Measurements from ENCODE around the gene MSI2.
A peak's percentile ranks its signal among the peaks of the same experiment; 100 is the strongest.

The MSI2 gene

GRCh38 chr17:57312242-57312641, 55.9 kb downstream of the MSI2 start:
- Histone ChIP-seq H3K4me1 (ENCODE audit: insufficient read depth, low read length, severe bottlenecking) (peaks cover 76% of the 10 kb centered on the region), H3K9ac (ENCODE audit: low read length) (peak overlapping the region; percentile 42; the same call in 1 of the 2 replicates), H3F3A (ENCODE audit: insufficient read depth, low read length) (no peaks in the 10 kb centered on the region), H3K27me3 (ENCODE audit: insufficient read depth, low read length) (no peaks in the 10 kb centered on the region), H3K27ac (ENCODE audit: low read depth, low read length, poor library complexity, severe bottlenecking) (peak overlapping the region; percentile 88), H3K4me3 (ENCODE audit: low read depth, low read length, poor library complexity, severe bottlenecking) (no peak overlapping the region), H3K4me2 (ENCODE audit: low read length) (peak overlapping the region; percentile 25), H3K79me2 (ENCODE audit: insufficient read depth, low read length) (peaks cover 67% of the 10 kb centered on the region), H3K9me2 (ENCODE audit: low read depth, low read length) (no peaks in the 10 kb centered on the region), H3K36me3 (ENCODE audit: insufficient read depth, low read length) (peaks cover 77% of the 10 kb centered on the region; the same call in 1 of the 2 replicates), H3K9me3 (ENCODE audit: low read length) (no peaks in the 10 kb centered on the region), H2AFZ (ENCODE audit: low read length) (no peak overlapping the region), H4K20me1 (ENCODE audit: insufficient read depth, low read length) (no peaks in the 10 kb centered on the region)
- TF ChIP-seq CTCF (IDR thresholded peaks at IDR 0.05; ENCODE audit: low read length) (no peak), EZH2 (IDR thresholded peaks at IDR 0.05; ENCODE audit: borderline replicate concordance, low read length) (no peak)

- peaks cover 69% of the 10 kb centered on the region for H3K4me1 ChIP-seq (ENCODE audit: insufficient read depth, low read length, severe bottlenecking)
- no peaks in the 10 kb centered on the region for H3K9me2 ChIP-seq (ENCODE audit: low read depth, low read length)
- no peak overlapping the region for H3K4me3 ChIP-seq (ENCODE audit: low read depth, low read length, poor library complexity, severe bottlenecking)
- H3K9me3 ChIP-seq (ENCODE audit: low read length) = no peaks in the 10 kb centered on the region
- peaks cover 68% of the 10 kb centered on the region for H3K79me2 ChIP-seq (ENCODE audit: insufficient read depth, low read length)
- peaks cover 73% of the 10 kb centered on the region; the same call in 1 of the 2 replicates for H3K36me3 ChIP-seq (ENCODE audit: insufficient read depth, low read length)
- no peaks in the 10 kb centered on the region for H4K20me1 ChIP-seq (ENCODE audit: insufficient read depth, low read length)
- peak overlapping the region; percentile 88 for H3K27ac ChIP-seq (ENCODE audit: low read depth, low read length, poor library complexity, severe bottlenecking)
- no peak overlapping the region for H2AFZ ChIP-seq (ENCODE audit: low read length)
- H3K4me2 ChIP-seq (ENCODE audit: low read length) = peak overlapping the region; percentile 43
- H3F3A ChIP-seq (ENCODE audit: insufficient read depth, low read length) = no peaks in the 10 kb centered on the region
- TF ChIP-seq EZH2 (IDR thresholded peaks at IDR 0.05; ENCODE audit: borderline replicate concordance, low read length) (no peak), CTCF (IDR thresholded peaks at IDR 0.05; ENCODE audit: low read length) (no peak)
- no peaks in the 10 kb centered on the region for H3K27me3 ChIP-seq (ENCODE audit: insufficient read depth, low read length)
- peak overlapping the region; percentile 42; the same call in 1 of the 2 replicates for H3K9ac ChIP-seq (ENCODE audit: low read length)
Measured at GRCh38 chr17:57313097-57313835, 56.9 kb downstream of the MSI2 start.

- Histone ChIP-seq H3K9me3 (ENCODE audit: low read length) (no peaks in the 10 kb centered on the region), H3F3A (ENCODE audit: insufficient read depth, low read length) (no peaks in the 10 kb centered on the region), H3K4me3 (ENCODE audit: low read depth, low read length, poor library complexity, severe bottlenecking) (no peak overlapping the region), H3K79me2 (ENCODE audit: insufficient read depth, low read length) (peaks cover 74% of the 10 kb centered on the region), H3K9me2 (ENCODE audit: low read depth, low read length) (no peaks in the 10 kb centered on the region), H4K20me1 (ENCODE audit: insufficient read depth, low read length) (no peaks in the 10 kb centered on the region), H3K4me1 (ENCODE audit: insufficient read depth, low read length, severe bottlenecking) (peaks cover 54% of the 10 kb centered on the region), H3K36me3 (ENCODE audit: insufficient read depth, low read length) (peaks cover 73% of the 10 kb centered on the region), H2AFZ (ENCODE audit: low read length) (no peak overlapping the region), H3K4me2 (ENCODE audit: low read length) (no peak overlapping the region), H3K27me3 (ENCODE audit: insufficient read depth, low read length) (no peaks in the 10 kb centered on the region), H3K27ac (ENCODE audit: low read depth, low read length, poor library complexity, severe bottlenecking) (peak overlapping the region; percentile 36), H3K9ac (ENCODE audit: low read length) (no peak overlapping the region; the same call in 1 of the 2 replicates)
- TF ChIP-seq EZH2 (IDR thresholded peaks at IDR 0.05; ENCODE audit: borderline replicate concordance, low read length) = no peak
- no peak for TF ChIP-seq CTCF (IDR thresholded peaks at IDR 0.05; ENCODE audit: low read length)
Measured at GRCh38 chr17:57315061-57316015, 59.0 kb downstream of the MSI2 start.
